ENCODE results near the gene APRT.

GRCh38 chr16:88816736-88817535 is 5.2 kb upstream of the APRT start:
- TF ChIP-seq GATA3 (IDR thresholded peaks at IDR 0.05; ENCODE audit: low read depth, low read length) (no peak), GATA2 (IDR thresholded peaks at IDR 0.05; ENCODE audit: low read depth, low read length) (no peak)

All from SH-SY5Y (cell line).